HPDE6-E6E7 (cell line): ENCODE results near the gene GLI3.
A peak's percentile ranks its signal among the peaks of the same experiment; 100 is the strongest.

Source experiments
- DNase-seq: peaks from one replicate; pipeline ENCODE4 v3.0.0; 2011; ENCODE audit warnings: missing footprints; ENCODE audit errors: extremely low spot score

GLI3 gene

GRCh38 chr7:42236976-42237810 is at the start of gene GLI3:
Gene GLI3 (minus strand): TSS chr7:42237209. CDS start chr7:42223253, 13,956 bp downstream.
- peak; percentile 92 for DNase-seq

GRCh38 chr7:42285383-42285824 is 48.4 kb upstream of the GLI3 start:
- no peak for DNase-seq

- DNase-seq = no peak
Observed at GRCh38 chr7:42283553-42283952, 46.5 kb upstream of the GLI3 start.

GRCh38 chr7:42278344-42278743 is 41.3 kb upstream of the GLI3 start:
- no peak for DNase-seq

GRCh38 chr7:42274053-42274452 is 37.0 kb upstream of the GLI3 start:
- no peak for DNase-seq

GRCh38 chr7:42272793-42273665 is 36.0 kb upstream of the GLI3 start:
- peak; percentile 60 for DNase-seq

GRCh38 chr7:42269161-42269560 is 32.2 kb upstream of the GLI3 start:
- DNase-seq = no peak

GRCh38 chr7:42264702-42265101 is 27.7 kb upstream of the GLI3 start:
- DNase-seq = no peak

- no peak for DNase-seq
Observed at GRCh38 chr7:42263971-42264370, 27.0 kb upstream of the GLI3 start.

GRCh38 chr7:42262964-42263363 is 26.0 kb upstream of the GLI3 start:
- DNase-seq = no peak

- no peak for DNase-seq
Observed at GRCh38 chr7:42254217-42254616, 17.2 kb upstream of the GLI3 start.

- DNase-seq = no peak
Observed at GRCh38 chr7:42253316-42253715, 16.3 kb upstream of the GLI3 start.

- DNase-seq = no peak
Observed at GRCh38 chr7:42250411-42250810, 13.4 kb upstream of the GLI3 start.

GRCh38 chr7:42248579-42248978 is 11.6 kb upstream of the GLI3 start:
- no peak for DNase-seq

GRCh38 chr7:42247301-42247700 is 10.3 kb upstream of the GLI3 start:
- DNase-seq = no peak

GRCh38 chr7:42244828-42245227 is 7.8 kb upstream of the GLI3 start:
- no peak for DNase-seq

- no peak for DNase-seq
Observed at GRCh38 chr7:42242381-42242780, 5.4 kb upstream of the GLI3 start.

GRCh38 chr7:42241424-42241823 is 4.4 kb upstream of the GLI3 start:
- DNase-seq = no peak

GRCh38 chr7:42240416-42240815 is 3.4 kb upstream of the GLI3 start:
- no peak for DNase-seq

GRCh38 chr7:42238709-42239366 is 1.8 kb upstream of the GLI3 start:
- peak; percentile 68 for DNase-seq

- no peak for DNase-seq
Observed at GRCh38 chr7:42237811-42238541, 967 bp upstream of the GLI3 start.
